ENCODE data around the gene PTPRN2.

The PTPRN2 gene

GRCh38 chr7:158244873-158245723 lies 342.5 kb downstream of the PTPRN2 start:
- Histone ChIP-seq H3K4me3 (ENCODE audit: low read length) (no peak overlapping the region), H3K9me3 (ENCODE audit: control insufficient read depth, low read length) (no peaks in the 10 kb centered on the region), H3K4me1 (ENCODE audit: control insufficient read depth, insufficient read depth, low read length) (no peaks in the 10 kb centered on the region), H3K27me3 (ENCODE audit: control insufficient read depth, insufficient read depth, low read length) (no peaks in the 10 kb centered on the region), H3K9ac (ENCODE audit: low read length) (no peak overlapping the region), H3K36me3 (ENCODE audit: control insufficient read depth, insufficient read depth, low read length) (no peaks in the 10 kb centered on the region)

GRCh38 chr7:158244430-158244829 lies 343.2 kb downstream of the PTPRN2 start:
- H3K9ac ChIP-seq (ENCODE audit: low read length) = no peak overlapping the region
- no peak overlapping the region for H3K4me3 ChIP-seq (ENCODE audit: low read length)
- no peaks in the 10 kb centered on the region for H3K36me3 ChIP-seq (ENCODE audit: control insufficient read depth, insufficient read depth, low read length)
- H3K27me3 ChIP-seq (ENCODE audit: control insufficient read depth, insufficient read depth, low read length) = no peaks in the 10 kb centered on the region
- H3K9me3 ChIP-seq (ENCODE audit: control insufficient read depth, low read length) = no peaks in the 10 kb centered on the region
- H3K4me1 ChIP-seq (ENCODE audit: control insufficient read depth, insufficient read depth, low read length) = no peaks in the 10 kb centered on the region

GRCh38 chr7:158241919-158242318 lies 345.7 kb downstream of the PTPRN2 start:
- no peak overlapping the region for H3K4me3 ChIP-seq (ENCODE audit: low read length)
- no peaks in the 10 kb centered on the region for H3K27me3 ChIP-seq (ENCODE audit: control insufficient read depth, insufficient read depth, low read length)
- H3K4me1 ChIP-seq (ENCODE audit: control insufficient read depth, insufficient read depth, low read length) = no peaks in the 10 kb centered on the region
- H3K36me3 ChIP-seq (ENCODE audit: control insufficient read depth, insufficient read depth, low read length) = no peaks in the 10 kb centered on the region
- no peak overlapping the region for H3K9ac ChIP-seq (ENCODE audit: low read length)
- no peaks in the 10 kb centered on the region for H3K9me3 ChIP-seq (ENCODE audit: control insufficient read depth, low read length)

- no peaks in the 10 kb centered on the region for H3K4me1 ChIP-seq (ENCODE audit: control insufficient read depth, insufficient read depth, low read length)
- H3K9me3 ChIP-seq (ENCODE audit: control insufficient read depth, low read length) = no peaks in the 10 kb centered on the region
- H3K36me3 ChIP-seq (ENCODE audit: control insufficient read depth, insufficient read depth, low read length) = no peaks in the 10 kb centered on the region
- H3K27me3 ChIP-seq (ENCODE audit: control insufficient read depth, insufficient read depth, low read length) = no peaks in the 10 kb centered on the region
- no peak overlapping the region for H3K9ac ChIP-seq (ENCODE audit: low read length)
- no peak overlapping the region for H3K4me3 ChIP-seq (ENCODE audit: low read length)
These were observed 346.8 kb downstream of the PTPRN2 start for GRCh38 chr7:158240801-158241200.

GRCh38 chr7:158239290-158239981 lies 348.2 kb downstream of the PTPRN2 start:
- Histone ChIP-seq H3K4me1 (ENCODE audit: control insufficient read depth, insufficient read depth, low read length) (no peaks in the 10 kb centered on the region), H3K36me3 (ENCODE audit: control insufficient read depth, insufficient read depth, low read length) (no peaks in the 10 kb centered on the region), H3K9me3 (ENCODE audit: control insufficient read depth, low read length) (no peaks in the 10 kb centered on the region), H3K4me3 (ENCODE audit: low read length) (no peak overlapping the region), H3K9ac (ENCODE audit: low read length) (no peak overlapping the region), H3K27me3 (ENCODE audit: control insufficient read depth, insufficient read depth, low read length) (no peaks in the 10 kb centered on the region)

GRCh38 chr7:158238616-158239289 lies 348.9 kb downstream of the PTPRN2 start:
- no peaks in the 10 kb centered on the region for H3K27me3 ChIP-seq (ENCODE audit: control insufficient read depth, insufficient read depth, low read length)
- no peak overlapping the region for H3K9ac ChIP-seq (ENCODE audit: low read length)
- H3K4me3 ChIP-seq (ENCODE audit: low read length) = no peak overlapping the region
- H3K36me3 ChIP-seq (ENCODE audit: control insufficient read depth, insufficient read depth, low read length) = no peaks in the 10 kb centered on the region
- H3K9me3 ChIP-seq (ENCODE audit: control insufficient read depth, low read length) = no peaks in the 10 kb centered on the region
- no peaks in the 10 kb centered on the region for H3K4me1 ChIP-seq (ENCODE audit: control insufficient read depth, insufficient read depth, low read length)

GRCh38 chr7:158237672-158238335 lies 349.8 kb downstream of the PTPRN2 start:
- Histone ChIP-seq H3K27me3 (ENCODE audit: control insufficient read depth, insufficient read depth, low read length) (no peaks in the 10 kb centered on the region), H3K4me1 (ENCODE audit: control insufficient read depth, insufficient read depth, low read length) (no peaks in the 10 kb centered on the region), H3K9ac (ENCODE audit: low read length) (no peak overlapping the region), H3K4me3 (ENCODE audit: low read length) (no peak overlapping the region), H3K36me3 (ENCODE audit: control insufficient read depth, insufficient read depth, low read length) (no peaks in the 10 kb centered on the region), H3K9me3 (ENCODE audit: control insufficient read depth, low read length) (no peaks in the 10 kb centered on the region)

GRCh38 chr7:158236400-158236799 lies 351.2 kb downstream of the PTPRN2 start:
- Histone ChIP-seq H3K9me3 (ENCODE audit: control insufficient read depth, low read length) (no peaks in the 10 kb centered on the region), H3K4me1 (ENCODE audit: control insufficient read depth, insufficient read depth, low read length) (no peaks in the 10 kb centered on the region), H3K9ac (ENCODE audit: low read length) (no peak overlapping the region), H3K4me3 (ENCODE audit: low read length) (no peak overlapping the region), H3K36me3 (ENCODE audit: control insufficient read depth, insufficient read depth, low read length) (no peaks in the 10 kb centered on the region), H3K27me3 (ENCODE audit: control insufficient read depth, insufficient read depth, low read length) (no peaks in the 10 kb centered on the region)

GRCh38 chr7:158235862-158236261 lies 351.8 kb downstream of the PTPRN2 start:
- Histone ChIP-seq H3K27me3 (ENCODE audit: control insufficient read depth, insufficient read depth, low read length) (no peaks in the 10 kb centered on the region), H3K4me1 (ENCODE audit: control insufficient read depth, insufficient read depth, low read length) (no peaks in the 10 kb centered on the region), H3K36me3 (ENCODE audit: control insufficient read depth, insufficient read depth, low read length) (no peaks in the 10 kb centered on the region)

GRCh38 chr7:158229945-158230344 lies 357.7 kb downstream of the PTPRN2 start:
- no peaks in the 10 kb centered on the region for H3K4me1 ChIP-seq (ENCODE audit: control insufficient read depth, insufficient read depth, low read length)
- H3K27me3 ChIP-seq (ENCODE audit: control insufficient read depth, insufficient read depth, low read length) = no peaks in the 10 kb centered on the region
- peaks cover 5% of the 10 kb centered on the region for H3K9me3 ChIP-seq (ENCODE audit: control insufficient read depth, low read length)
- no peak overlapping the region for H3K9ac ChIP-seq (ENCODE audit: low read length)
- H3K36me3 ChIP-seq (ENCODE audit: control insufficient read depth, insufficient read depth, low read length) = no peaks in the 10 kb centered on the region
- H3K4me3 ChIP-seq (ENCODE audit: low read length) = no peak overlapping the region

More at GRCh38 chr7:158235862-158236261, 351.8 kb downstream of the PTPRN2 start:
- Histone ChIP-seq H3K4me3 (ENCODE audit: low read length) (no peak overlapping the region), H3K9me3 (ENCODE audit: control insufficient read depth, low read length) (no peaks in the 10 kb centered on the region), H3K9ac (ENCODE audit: low read length) (no peak overlapping the region)

GRCh38 chr7:158228986-158229385 lies 358.6 kb downstream of the PTPRN2 start:
- Histone ChIP-seq H3K4me3 (ENCODE audit: low read length) (no peak overlapping the region), H3K4me1 (ENCODE audit: control insufficient read depth, insufficient read depth, low read length) (no peaks in the 10 kb centered on the region), H3K36me3 (ENCODE audit: control insufficient read depth, insufficient read depth, low read length) (no peaks in the 10 kb centered on the region), H3K27me3 (ENCODE audit: control insufficient read depth, insufficient read depth, low read length) (no peaks in the 10 kb centered on the region), H3K9ac (ENCODE audit: low read length) (no peak overlapping the region), H3K9me3 (ENCODE audit: control insufficient read depth, low read length) (peaks cover 5% of the 10 kb centered on the region)

All from mucosa of stomach (tissue), 1 donor.